A172 (cell line): Measurements from ENCODE around the gene MSH5. TPM values are rescaled to one million over a fixed set of nuclear protein-coding genes. Genes with fewer than 3 reads are reported as not detected.
"Not testable (repeated sequence)": the region's sequence is repeated elsewhere in the genome, so short reads cannot be mapped to it uniquely, and the experiment has no call there.

Experiments used
- DNase-seq: peaks from one replicate; pipeline ENCODE4 v3.0.0-alpha.2; 2015; ENCODE audit warnings: low spot score
- total RNA-seq: library from RNA; depleted of rRNA; stranded (reverse); fragments of >200 nt; shearing (Covaris generic); gene quantifications from 2 replicates; pipeline ENCODE4 v1.2.3, GENCODE V29; 2014; rRNA removed

The MSH5 gene
- total RNA-seq, 1 experiment from 2014 or later, result 6.1 TPM

GRCh38 chr6:31801031-31801927 is 61.5 kb downstream of the MSH5 start:
- DNase-seq, result not testable (repeated sequence)

- no peak for DNase-seq
These were observed 66.2 kb downstream of the MSH5 start for GRCh38 chr6:31805939-31806469.

GRCh38 chr6:31806470-31807272 is 66.9 kb downstream of the MSH5 start, which contains the start of gene LSM2:
Gene LSM2 (minus strand): TSS chr6:31806966. CDS start chr6:31806757, 209 bp downstream.
- DNase-seq, result peak; percentile 98

- not testable (repeated sequence) for DNase-seq
These were observed 68.8 kb downstream of the MSH5 start for GRCh38 chr6:31808599-31808998.

GRCh38 chr6:31811645-31812044 is 71.8 kb downstream of the MSH5 start:
- DNase-seq, result no peak

Other genes with a start within 250 kb of the MSH5 start
- 16.5 and 17.1 TPM in 2 replicates for gene MICB, start 241.9 kb upstream of the MSH5 start, total RNA-seq
- not detected in 2 replicates for gene MCCD1, start 211.0 kb upstream of the MSH5 start, total RNA-seq
- 317 and 405 TPM in 2 replicates for gene DDX39B, start 198.0 kb upstream of the MSH5 start, total RNA-seq
- 1.4 and 2.3 TPM in 2 replicates for gene ATP6V1G2, start 193.4 kb upstream of the MSH5 start, total RNA-seq
- 21.1 and 22.0 TPM in 2 replicates for gene NFKBIL1, start 192.4 kb upstream of the MSH5 start, total RNA-seq
- not detected in 2 replicates for gene LTA, start 167.7 kb upstream of the MSH5 start, total RNA-seq
- gene TNF, start 164.4 kb upstream of the MSH5 start, total RNA-seq, result not detected in 2 replicates
- gene LTB, start 157.6 kb upstream of the MSH5 start, total RNA-seq, result not detected in 2 replicates
- gene LST1, start 153.7 kb upstream of the MSH5 start, total RNA-seq, result not detected in 2 replicates
- gene NCR3, start 147.0 kb upstream of the MSH5 start, total RNA-seq, result not detected in 2 replicates
- gene AIF1, start 124.8 kb upstream of the MSH5 start, total RNA-seq, result not detected in 2 replicates
- 46.7 and 55.9 TPM in 2 replicates for gene PRRC2A, start 119.3 kb upstream of the MSH5 start, total RNA-seq
- gene BAG6, start 87.3 kb upstream of the MSH5 start, total RNA-seq, result 176 and 186 TPM in 2 replicates
- 2.0 and 4.2 TPM in 2 replicates for gene APOM, start 84.1 kb upstream of the MSH5 start, total RNA-seq
- gene C6orf47, start 79.2 kb upstream of the MSH5 start, total RNA-seq, result 15.9 and 22.0 TPM in 2 replicates
- 9.5 and 13.2 TPM in 2 replicates for gene GPANK1, start 75.0 kb upstream of the MSH5 start, total RNA-seq
- 263 and 282 TPM in 2 replicates for gene CSNK2B, start 73.9 kb upstream of the MSH5 start, total RNA-seq
- gene LY6G5B, start 70.0 kb upstream of the MSH5 start, total RNA-seq, result 1.2 and 2.0 TPM in 2 replicates
- gene LY6G5C, start 58.9 kb upstream of the MSH5 start, total RNA-seq, result not detected in 2 replicates
- 38.5 and 40.9 TPM in 2 replicates for gene ABHD16A, start 36.7 kb upstream of the MSH5 start, total RNA-seq
- not detected in 2 replicates for gene LY6G6F, start 33.1 kb upstream of the MSH5 start, total RNA-seq
- not detected in 2 replicates for gene LY6G6D, start 24.7 kb upstream of the MSH5 start, total RNA-seq
- gene LY6G6C, start 18.3 kb upstream of the MSH5 start, total RNA-seq, result not detected in 2 replicates
- gene MPIG6B, start 16.6 kb upstream of the MSH5 start, total RNA-seq, result not detected in 2 replicates
- gene DDAH2, start 10.7 kb upstream of the MSH5 start, total RNA-seq, result 134 and 166 TPM in 2 replicates
- 927 and 1,153 TPM in 2 replicates for gene CLIC1, start 3.5 kb upstream of the MSH5 start, total RNA-seq
- gene SAPCD1, start 22.7 kb downstream of the MSH5 start, total RNA-seq, result 1.1 and 3.0 TPM in 2 replicates
- 0.60 and 3.2 TPM in 2 replicates for gene VWA7, start 37.3 kb downstream of the MSH5 start, total RNA-seq
- gene VARS1, start 55.7 kb downstream of the MSH5 start, total RNA-seq, result 56.0 and 58.8 TPM in 2 replicates
- gene LSM2, start 67.0 kb downstream of the MSH5 start, total RNA-seq, result 80.4 and 88.0 TPM in 2 replicates
- 1.4 and 3.0 TPM in 2 replicates for gene HSPA1L, start 75.3 kb downstream of the MSH5 start, total RNA-seq
- gene HSPA1A, start 75.5 kb downstream of the MSH5 start, total RNA-seq, result 1.2 and 4.1 TPM in 2 replicates
- 312 and 358 TPM in 2 replicates for gene HSPA1B, start 87.7 kb downstream of the MSH5 start, total RNA-seq
- gene NEU1, start 122.8 kb downstream of the MSH5 start, total RNA-seq, result 101 and 107 TPM in 2 replicates
- gene SLC44A4, start 139.0 kb downstream of the MSH5 start, total RNA-seq, result not detected in 2 replicates
- 75.5 and 85.7 TPM in 2 replicates for gene EHMT2, start 157.7 kb downstream of the MSH5 start, total RNA-seq
- gene ZBTB12, start 162.1 kb downstream of the MSH5 start, total RNA-seq, result 1.3 and 4.1 TPM in 2 replicates
- 0.69 TPM in 1 of 2 replicates, not detected in the other for gene C2, start 187.7 kb downstream of the MSH5 start, total RNA-seq
- gene CFB, start 206.1 kb downstream of the MSH5 start, total RNA-seq, result 3.7 and 4.0 TPM in 2 replicates
- gene NELFE, start 219.0 kb downstream of the MSH5 start, total RNA-seq, result 92.1 and 117 TPM in 2 replicates
- 26.0 and 29.9 TPM in 2 replicates for gene SKIC2, start 219.2 kb downstream of the MSH5 start, total RNA-seq
- gene DXO, start 232.1 kb downstream of the MSH5 start, total RNA-seq, result 16.4 and 17.9 TPM in 2 replicates
- gene C4A, start 242.1 kb downstream of the MSH5 start, total RNA-seq, result 1.2 and 1.6 TPM in 2 replicates